GM12891 (cell line): ENCODE results near the gene NOL12.

ENCODE experiments used
- PAX5 ChIP-seq: IDR thresholded peaks from 2 replicates; pipeline ENCODE4 v1.6.1; 2011; ENCODE audit warnings: low read length, moderate library complexity, mild to moderate bottlenecking; ENCODE audit not compliant: insufficient read depth, severe bottlenecking
- POLR2A ChIP-seq: IDR thresholded peaks from 2 replicates; pipeline ENCODE4 v1.6.1; 2011; ENCODE audit warnings: low read depth, low read length, control low read depth
- POLR2AphosphoS5 ChIP-seq: IDR thresholded peaks from 2 replicates; pipeline ENCODE4 v1.6.1; 2011; ENCODE audit warnings: low read depth, low read length, control low read depth
- SPI1 ChIP-seq: IDR thresholded peaks from 2 replicates; pipeline ENCODE4 v1.6.1; 2011; ENCODE audit warnings: low read depth, low read length, control low read depth
- TAF1 ChIP-seq: IDR thresholded peaks from 2 replicates; pipeline ENCODE4 v1.6.1; 2011; ENCODE audit warnings: low read depth, low read length, control low read depth

- TF ChIP-seq POLR2A: no peak
- TF ChIP-seq POLR2AphosphoS5: no peak
- no peak for TF ChIP-seq TAF1
- TF ChIP-seq PAX5: no peak
- TF ChIP-seq SPI1: no peak
Observed at GRCh38 chr22:37733625-37734401, 47.7 kb downstream of the NOL12 start.
